Calu3 (cell line): ENCODE results near the gene WAPL. TPM values are rescaled to one million over a fixed set of nuclear protein-coding genes. Genes with fewer than 3 reads are reported as not detected.
"Not testable (repeated sequence)": the region's sequence is repeated elsewhere in the genome, so short reads cannot be mapped to it uniquely, and the experiment has no call there.

ENCODE experiments used
- BruUV-seq: library from RNA; stranded (reverse); fragments of 400-500 nt; replicated peaks from 2 replicates; lab custom pipeline; 2021; lab: Mats Ljungman, UMichigan
- CTCF ChIA-PET: fragments of 300-600 bp; sonication (Branson Sonifier 250); formaldehyde crosslinking; loops from one replicate; lab custom pipeline; 2022; ENCODE audit warnings: antibody characterized with exemption; lab: Charles Lee
- DNase-seq: peaks from one replicate; pipeline ENCODE4 v3.0.0; 2022
- H3K27ac Mint-ChIP-seq: one replicate; pipeline ENCODE4 v1.8.0; 2022; ENCODE audit warnings: mixed read lengths; ENCODE audit not compliant: unreplicated experiment
- H3K27me3 Mint-ChIP-seq: one replicate; pipeline ENCODE4 v1.8.0; 2022; ENCODE audit warnings: mixed read lengths; ENCODE audit not compliant: unreplicated experiment
- H3K36me3 Mint-ChIP-seq: one replicate; pipeline ENCODE4 v1.8.0; 2022; ENCODE audit warnings: mild to moderate bottlenecking, moderate library complexity, mixed read lengths; ENCODE audit not compliant: insufficient read depth, unreplicated experiment
- H3K4me1 Mint-ChIP-seq: one replicate; pipeline ENCODE4 v1.8.0; 2022; ENCODE audit warnings: mild to moderate bottlenecking, low read depth, mixed read lengths; ENCODE audit not compliant: unreplicated experiment
- H3K4me3 Mint-ChIP-seq: one replicate; pipeline ENCODE4 v1.8.0; 2022; ENCODE audit warnings: mild to moderate bottlenecking, low read depth, moderate library complexity, mixed read lengths; ENCODE audit not compliant: unreplicated experiment
- H3K9me3 Mint-ChIP-seq: one replicate; pipeline ENCODE4 v1.8.0; 2022; ENCODE audit warnings: low read depth, mixed read lengths; ENCODE audit not compliant: unreplicated experiment
- CTCF ChIP-seq: fragments of 200-600 bp; IDR thresholded peaks from one replicate; pipeline ENCODE4 v1.8.0; 2022; ENCODE audit warnings: antibody characterized with exemption; ENCODE audit not compliant: unreplicated experiment
- intact Hi-C: fragments of 100-400 bp; cut with micrococcal nuclease; formaldehyde crosslinking; loops from one replicate; pipeline ENCODE4 v1.10.0; 2022; ENCODE audit not compliant: unreplicated experiment
- total RNA-seq: library from RNA; stranded (reverse); gene quantifications from 2 replicates; pipeline ENCODE4 v1.2.3, GENCODE V29; 2022

WAPL gene
- total RNA-seq, 1 experiment from 2014 or later: 27.0 TPM

- BruUV-seq: no TSS peak
- H3K27me3 Mint-ChIP-seq: peaks cover 11% of the 10 kb centered on the region
- intact Hi-C loops: no loop called here
- DNase-seq: no peak
- no peaks in the 10 kb centered on the region for H3K9me3 Mint-ChIP-seq
- CTCF ChIA-PET: no interaction called here
- H3K27ac Mint-ChIP-seq: no peak overlapping the region
- H3K4me3 Mint-ChIP-seq: no peak overlapping the region
- H3K4me1 Mint-ChIP-seq: no peaks in the 10 kb centered on the region
- no peaks in the 10 kb centered on the region for H3K36me3 Mint-ChIP-seq
- no peak for TF ChIP-seq CTCF
Measured at GRCh38 chr10:86547296-86547695, 25.7 kb upstream of the WAPL start.

DNA sequence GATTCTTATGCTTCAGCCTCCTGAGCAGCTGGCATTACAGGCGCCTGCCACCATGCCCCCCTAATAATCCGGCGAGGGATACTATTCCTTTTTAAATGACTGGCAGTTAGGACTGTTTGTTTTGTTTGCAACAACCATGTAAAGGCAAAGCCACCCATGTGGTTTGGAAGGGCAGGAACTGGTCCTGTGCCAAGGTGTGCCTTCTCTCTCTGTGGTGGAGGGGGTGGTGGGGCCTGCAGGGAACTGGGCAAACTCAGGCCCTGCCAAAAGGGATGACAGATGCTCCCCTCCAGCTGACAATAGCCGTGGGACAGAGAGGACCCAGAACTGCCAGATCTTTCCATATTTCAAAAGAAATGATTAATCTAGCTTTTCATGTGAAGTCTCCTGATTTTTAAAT, 23.5 kb upstream of the WAPL start:
- intact Hi-C loops: no loop called here
- Mint-ChIP-seq H3K36me3 (no peaks in the 10 kb centered on the region), H3K4me1 (no peaks in the 10 kb centered on the region), H3K9me3 (no peaks in the 10 kb centered on the region), H3K27ac (no peak overlapping the region), H3K4me3 (no peak overlapping the region), H3K27me3 (peaks cover 11% of the 10 kb centered on the region)
- no peak for DNase-seq
- CTCF ChIA-PET: no interaction called here
- no peak for TF ChIP-seq CTCF
- no TSS peak for BruUV-seq

DNA sequence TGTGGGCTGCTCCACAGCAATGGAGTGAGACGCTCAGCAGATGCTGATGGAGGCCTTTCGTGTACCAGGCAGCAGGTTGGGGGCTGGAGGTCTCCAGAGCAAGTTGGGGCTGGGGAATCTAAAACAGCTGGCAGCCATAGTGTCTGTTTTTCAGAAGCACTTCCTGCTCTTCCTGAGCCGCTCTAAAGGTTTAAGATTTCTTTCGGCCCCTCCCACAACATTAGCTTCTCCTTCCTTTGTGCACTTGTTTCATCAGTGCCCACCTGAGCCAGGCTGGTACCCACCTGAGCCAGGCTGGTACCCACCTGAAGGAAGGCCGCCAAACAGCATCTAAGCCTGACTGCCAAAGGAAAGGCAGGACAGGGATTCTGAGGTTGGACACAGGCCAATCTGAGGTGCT, 18.4 kb upstream of the WAPL start:
- intact Hi-C loops: no loop called here
- Mint-ChIP-seq H3K27ac (no peak overlapping the region), H3K4me1 (no peaks in the 10 kb centered on the region), H3K36me3 (no peaks in the 10 kb centered on the region), H3K9me3 (no peaks in the 10 kb centered on the region), H3K4me3 (no peak overlapping the region), H3K27me3 (no peaks in the 10 kb centered on the region)
- no peak for TF ChIP-seq CTCF
- no TSS peak for BruUV-seq
- no peak for DNase-seq
- CTCF ChIA-PET: no interaction called here

DNA sequence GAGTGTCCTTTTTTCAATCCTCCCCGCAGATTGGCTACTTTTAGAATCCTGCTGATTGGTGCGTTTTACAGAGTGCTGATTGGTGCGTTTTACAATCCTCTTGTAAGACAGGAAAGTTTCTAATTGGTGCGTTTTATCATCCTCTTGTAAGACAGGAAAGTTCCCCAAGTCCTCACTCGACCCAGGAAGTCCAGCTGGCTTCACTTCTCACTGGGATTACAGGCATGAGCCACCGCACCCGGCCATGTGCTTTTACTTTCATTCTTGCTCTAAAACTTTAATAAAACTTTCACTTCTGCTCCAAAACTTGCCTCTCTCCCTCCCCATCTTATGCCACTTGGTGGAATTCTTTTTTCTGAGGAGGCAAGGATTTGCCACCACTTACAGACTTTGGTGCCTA, 17.0 kb upstream of the WAPL start:
- CTCF ChIA-PET: no interaction called here
- H3K27ac Mint-ChIP-seq: no peak overlapping the region
- no peak for TF ChIP-seq CTCF
- H3K27me3 Mint-ChIP-seq: no peaks in the 10 kb centered on the region
- intact Hi-C loops: no loop called here
- H3K4me3 Mint-ChIP-seq: no peak overlapping the region
- no peak for DNase-seq
- H3K9me3 Mint-ChIP-seq: no peaks in the 10 kb centered on the region
- H3K36me3 Mint-ChIP-seq: no peaks in the 10 kb centered on the region
- BruUV-seq: no TSS peak
- no peaks in the 10 kb centered on the region for H3K4me1 Mint-ChIP-seq

- BruUV-seq: not testable (repeated sequence)
Measured at GRCh38 chr10:86538040-86538439, 16.4 kb upstream of the WAPL start.

More at GRCh38 chr10:86538040-86538439, 16.4 kb upstream of the WAPL start:
- H3K27me3 Mint-ChIP-seq, intact Hi-C loops, H3K4me3 Mint-ChIP-seq, H3K9me3 Mint-ChIP-seq, H3K4me1 Mint-ChIP-seq, DNase-seq, H3K27ac Mint-ChIP-seq, H3K36me3 Mint-ChIP-seq, CTCF ChIA-PET: not testable (repeated sequence)
